HG03565 (cell line): ENCODE results near the gene FURIN.

Source experiments
- ATAC-seq: cut with Tn5 transposase; IDR thresholded peaks from one replicate; pipeline ENCODE4 v1.9.1; 2021; ENCODE audit warnings: mild to moderate bottlenecking, moderate library complexity; ENCODE audit not compliant: unreplicated experiment

FURIN gene

GRCh38 chr15:90881978-90882721 lies 13.8 kb downstream of the FURIN start:
- no peak for ATAC-seq

DNA sequence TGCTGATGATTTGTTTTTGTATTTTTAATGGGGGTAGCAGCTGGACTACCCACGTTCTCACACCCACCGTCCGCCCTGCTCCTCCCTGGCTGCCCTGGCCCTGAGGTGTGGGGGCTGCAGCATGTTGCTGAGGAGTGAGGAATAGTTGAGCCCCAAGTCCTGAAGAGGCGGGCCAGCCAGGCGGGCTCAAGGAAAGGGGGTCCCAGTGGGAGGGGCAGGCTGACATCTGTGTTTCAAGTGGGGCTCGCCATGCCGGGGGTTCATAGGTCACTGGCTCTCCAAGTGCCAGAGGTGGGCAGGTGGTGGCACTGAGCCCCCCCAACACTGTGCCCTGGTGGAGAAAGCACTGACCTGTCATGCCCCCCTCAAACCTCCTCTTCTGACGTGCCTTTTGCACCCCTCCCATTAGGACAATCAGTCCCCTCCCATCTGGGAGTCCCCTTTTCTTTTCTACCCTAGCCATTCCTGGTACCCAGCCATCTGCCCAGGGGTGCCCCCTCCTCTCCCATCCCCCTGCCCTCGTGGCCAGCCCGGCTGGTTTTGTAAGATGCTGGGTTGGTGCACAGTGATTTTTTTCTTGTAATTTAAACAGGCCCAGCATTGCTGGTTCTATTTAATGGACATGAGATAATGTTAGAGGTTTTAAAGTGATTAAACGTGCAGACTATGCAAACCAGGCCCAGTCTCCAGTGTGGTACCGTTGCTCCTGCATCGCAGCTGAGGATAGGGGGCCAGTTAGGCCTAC lies 14.6 kb downstream of the FURIN start:
- no peak for ATAC-seq

- ATAC-seq = no peak
These were observed 15.2 kb downstream of the FURIN start for GRCh38 chr15:90883526-90883975.

DNA sequence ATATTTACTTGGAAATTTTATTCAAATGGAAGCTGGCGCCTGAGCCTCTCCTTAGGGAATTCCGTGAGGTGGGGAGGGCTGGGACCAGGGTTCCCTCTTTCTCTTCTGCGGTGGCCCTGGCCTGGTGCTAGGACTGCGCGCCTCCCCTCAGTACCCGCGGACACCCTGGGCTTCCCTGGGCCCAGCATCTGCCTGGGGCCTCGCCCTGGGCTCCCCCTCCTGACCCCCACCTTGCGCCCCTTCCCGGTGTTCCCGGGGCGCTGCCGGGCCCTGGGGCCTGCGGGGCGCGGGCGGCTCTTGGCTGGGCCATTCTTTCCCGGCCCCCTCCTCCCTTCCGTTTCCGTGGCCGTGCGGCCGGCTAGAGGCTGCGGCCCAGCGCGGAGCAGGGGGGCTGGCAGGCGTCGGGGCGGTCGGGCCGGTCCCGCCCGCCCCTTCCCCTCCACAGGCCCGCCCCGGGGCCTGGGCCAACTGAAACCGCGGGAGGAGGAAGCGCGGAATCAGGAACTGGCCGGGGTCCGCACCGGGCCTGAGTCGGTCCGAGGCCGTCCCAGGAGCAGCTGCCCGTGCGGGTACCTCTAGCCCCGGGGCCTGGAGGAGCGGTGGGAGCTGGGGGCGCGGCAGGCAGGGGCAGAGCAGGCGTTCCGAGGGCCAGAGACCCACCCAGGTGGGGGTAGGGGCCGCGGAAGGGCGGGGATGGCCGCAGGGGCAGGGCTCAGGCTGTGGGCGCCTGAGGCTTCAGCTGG lies 15.8 kb downstream of the FURIN start, which contains the start of gene FES:
Gene FES, plus strand, starts transcription at position 529 of the 743 bp plus-strand sequence. CDS start 542 bp downstream, outside the sequence.
- no peak for ATAC-seq

DNA sequence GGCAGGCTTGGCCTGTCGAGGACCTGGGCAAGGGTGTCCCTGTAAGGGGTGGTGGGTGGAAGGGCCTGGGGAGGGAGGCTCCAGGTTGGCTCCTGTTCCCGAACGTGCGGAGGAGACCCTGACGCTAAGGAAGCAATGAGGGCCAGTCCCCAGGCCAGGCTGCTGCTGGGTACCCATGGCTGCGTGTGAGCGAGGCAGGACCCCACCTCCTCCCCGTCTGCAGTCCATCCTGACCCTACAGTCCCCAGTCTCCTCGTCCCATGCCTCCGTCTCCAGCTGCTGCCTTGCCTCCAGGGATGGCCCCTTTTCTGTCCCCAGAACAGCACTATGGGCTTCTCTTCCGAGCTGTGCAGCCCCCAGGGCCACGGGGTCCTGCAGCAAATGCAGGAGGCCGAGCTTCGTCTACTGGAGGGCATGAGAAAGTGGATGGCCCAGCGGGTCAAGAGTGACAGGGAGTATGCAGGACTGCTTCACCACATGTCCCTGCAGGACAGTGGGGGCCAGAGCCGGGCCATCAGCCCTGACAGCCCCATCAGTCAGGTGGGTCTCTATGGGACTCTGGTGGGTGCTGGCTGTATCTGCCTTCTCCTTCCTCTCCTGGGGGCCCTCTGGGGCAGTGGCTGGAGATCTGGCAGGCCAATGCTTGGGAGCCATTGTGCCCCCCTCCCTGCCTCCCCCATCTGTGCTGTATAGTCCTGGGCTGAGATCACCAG lies 16.5 kb downstream of the FURIN start:
- no peak for ATAC-seq

GRCh38 chr15:90885432-90886290 lies 17.3 kb downstream of the FURIN start:
- ATAC-seq = no peak

- no peak for ATAC-seq
These were observed 17.9 kb downstream of the FURIN start for GRCh38 chr15:90886291-90886614.

GRCh38 chr15:90887037-90887481 lies 18.7 kb downstream of the FURIN start:
- ATAC-seq = no peak

GRCh38 chr15:90889313-90889730 lies 20.9 kb downstream of the FURIN start:
- no peak for ATAC-seq

DNA sequence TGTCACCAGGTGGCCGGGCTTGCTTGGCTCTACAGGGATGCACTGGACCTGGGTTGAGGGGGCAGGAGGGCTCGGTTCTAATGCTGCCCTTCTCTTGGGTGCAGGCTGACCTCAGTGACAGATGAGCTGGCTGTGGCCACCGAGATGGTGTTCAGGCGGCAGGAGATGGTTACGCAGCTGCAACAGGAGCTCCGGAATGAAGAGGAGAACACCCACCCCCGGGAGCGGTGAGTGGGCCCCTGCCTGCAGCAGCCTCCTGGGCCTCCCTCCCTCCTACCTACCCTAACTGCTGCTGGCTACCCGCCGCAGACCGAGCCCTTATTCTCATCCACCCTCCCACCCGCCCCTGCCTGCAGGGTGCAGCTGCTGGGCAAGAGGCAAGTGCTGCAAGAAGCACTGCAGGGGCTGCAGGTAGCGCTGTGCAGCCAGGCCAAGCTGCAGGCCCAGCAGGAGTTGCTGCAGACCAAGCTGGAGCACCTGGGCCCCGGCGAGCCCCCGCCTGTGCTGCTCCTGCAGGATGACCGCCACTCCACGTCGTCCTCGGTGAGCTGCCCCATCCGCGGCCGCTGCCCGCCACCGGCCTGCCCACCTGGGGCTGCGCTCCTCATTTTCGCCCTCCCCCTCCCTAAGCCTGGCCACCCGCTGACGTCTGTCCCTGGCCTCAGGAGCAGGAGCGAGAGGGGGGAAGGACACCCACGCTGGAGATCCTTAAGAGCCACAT lies 21.5 kb downstream of the FURIN start:
- ATAC-seq = no peak

GRCh38 chr15:90890839-90891238 lies 22.5 kb downstream of the FURIN start:
- ATAC-seq = no peak

DNA sequence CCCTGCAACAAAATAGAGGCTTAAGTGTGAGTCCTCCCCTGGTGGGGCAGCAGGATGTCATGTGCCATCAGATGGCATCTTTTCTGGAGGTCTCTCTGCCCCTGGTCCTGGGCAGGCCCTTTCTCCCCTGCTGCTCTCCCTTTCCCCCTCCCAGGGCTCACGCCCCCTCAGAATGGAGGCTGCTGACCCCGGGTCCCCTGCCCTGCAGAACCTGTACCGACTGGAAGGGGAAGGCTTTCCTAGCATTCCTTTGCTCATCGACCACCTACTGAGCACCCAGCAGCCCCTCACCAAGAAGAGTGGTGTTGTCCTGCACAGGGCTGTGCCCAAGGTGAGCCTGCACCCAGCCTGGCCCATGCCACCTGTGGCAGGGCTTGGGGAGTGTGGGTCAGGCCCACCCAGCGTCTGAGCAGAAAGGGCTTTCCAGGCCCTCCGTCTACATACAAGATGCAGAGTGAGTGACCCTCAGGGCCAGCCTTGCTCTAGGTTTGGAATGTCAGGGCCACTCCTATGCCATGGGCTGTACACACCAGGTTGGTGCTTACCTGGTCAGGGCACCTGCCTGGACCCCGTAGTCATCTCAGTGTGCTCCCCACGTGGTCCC lies 23.1 kb downstream of the FURIN start:
- no peak for ATAC-seq

DNA sequence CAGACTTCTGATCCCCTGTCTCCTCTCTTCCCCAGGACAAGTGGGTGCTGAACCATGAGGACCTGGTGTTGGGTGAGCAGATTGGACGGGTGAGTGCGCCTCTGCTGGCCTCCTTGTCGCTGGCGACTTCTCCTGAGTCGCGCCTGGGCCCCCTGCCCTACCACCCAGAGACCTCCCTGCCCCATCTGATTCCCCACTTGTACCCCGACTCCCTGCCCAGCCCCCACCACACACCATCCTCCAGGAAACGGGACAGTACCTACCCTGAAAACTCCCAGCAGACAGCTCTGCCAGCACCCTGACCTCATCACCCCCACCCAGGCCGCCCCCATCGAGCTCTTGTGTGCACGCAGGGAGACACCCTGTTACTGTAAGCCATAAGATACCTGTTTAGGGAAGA lies 23.6 kb downstream of the FURIN start:
- no peak for ATAC-seq

DNA sequence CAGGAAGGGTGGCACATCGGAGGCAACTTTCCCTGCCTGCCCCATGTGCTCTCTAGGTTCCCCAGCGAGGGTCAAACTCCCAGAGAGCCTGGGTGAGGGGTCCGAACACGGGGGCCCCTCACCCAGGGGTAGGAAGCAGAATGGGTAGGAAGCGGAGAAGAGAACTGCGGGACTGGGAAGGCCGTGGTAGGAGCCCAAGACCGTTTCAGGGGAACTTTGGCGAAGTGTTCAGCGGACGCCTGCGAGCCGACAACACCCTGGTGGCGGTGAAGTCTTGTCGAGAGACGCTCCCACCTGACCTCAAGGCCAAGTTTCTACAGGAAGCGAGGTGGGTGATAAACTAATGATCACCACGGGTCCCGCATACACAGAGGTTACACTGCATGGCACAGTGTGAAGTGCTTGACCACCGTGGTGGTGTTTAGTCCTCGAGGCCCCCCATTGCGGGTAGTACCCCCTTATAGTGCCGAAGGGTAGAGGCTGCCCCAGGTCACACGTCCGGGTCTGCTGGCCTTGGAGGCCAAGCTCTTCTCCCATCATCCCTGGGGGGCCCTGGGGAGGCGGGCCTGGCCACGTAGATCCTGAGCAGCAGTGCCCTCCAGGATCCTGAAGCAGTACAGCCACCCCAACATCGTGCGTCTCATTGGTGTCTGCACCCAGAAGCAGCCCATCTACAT lies 24.2 kb downstream of the FURIN start:
- no peak for ATAC-seq

DNA sequence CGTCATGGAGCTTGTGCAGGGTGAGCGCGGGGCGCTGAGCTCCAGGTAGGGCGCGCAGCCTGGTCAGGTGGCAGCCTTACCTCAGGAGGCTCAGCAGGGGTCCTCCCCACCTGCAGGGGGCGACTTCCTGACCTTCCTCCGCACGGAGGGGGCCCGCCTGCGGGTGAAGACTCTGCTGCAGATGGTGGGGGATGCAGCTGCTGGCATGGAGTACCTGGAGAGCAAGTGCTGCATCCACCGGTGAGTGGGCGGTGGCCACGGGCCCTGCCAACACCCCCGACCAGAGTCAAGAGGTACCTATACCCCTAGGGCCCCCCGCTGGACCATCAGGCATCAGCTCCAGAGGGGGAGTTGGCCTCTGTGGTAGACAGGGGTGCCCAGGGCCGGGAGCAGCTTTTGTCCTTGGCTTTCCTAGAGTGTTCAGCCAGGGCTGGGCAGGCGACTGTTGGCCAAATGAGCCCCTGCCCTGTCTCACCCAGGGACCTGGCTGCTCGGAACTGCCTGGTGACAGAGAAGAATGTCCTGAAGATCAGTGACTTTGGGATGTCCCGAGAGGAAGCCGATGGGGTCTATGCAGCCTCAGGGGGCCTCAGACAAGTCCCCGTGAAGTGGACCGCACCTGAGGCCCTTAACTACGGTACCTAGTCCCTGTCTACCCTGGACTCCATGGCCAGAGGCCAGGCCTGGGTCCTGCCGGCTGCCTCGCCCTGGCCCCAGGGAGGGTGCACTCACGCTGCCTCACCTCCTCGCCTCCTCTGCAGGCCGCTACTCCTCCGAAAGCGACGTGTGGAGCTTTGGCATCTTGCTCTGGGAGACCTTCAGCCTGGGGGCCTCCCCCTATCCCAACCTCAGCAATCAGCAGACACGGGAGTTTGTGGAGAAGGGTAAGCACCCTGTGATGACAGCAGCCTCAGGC lies 25.0 kb downstream of the FURIN start:
- no peak for ATAC-seq

GRCh38 chr15:90895571-90896117 lies 27.3 kb downstream of the FURIN start:
- no peak for ATAC-seq

- peak; percentile 68 for ATAC-seq
These were observed 28.8 kb downstream of the FURIN start for GRCh38 chr15:90897131-90897655.
